Measurements from ENCODE around the gene INMT.

- TF ChIP-seq CTCF (IDR thresholded peaks at IDR 0.05) = no peak
- TF ChIP-seq POLR2A (IDR thresholded peaks at IDR 0.05) = no peak
Observed at GRCh38 chr7:30739691-30740090, 12.2 kb upstream of the INMT start.

Measured in Peyer's patch (tissue), 4 donors.